IPS-18c (cell line): ENCODE data around the gene EXOC2.

Experiments used
- H3K4me3 ChIP-seq: 2 replicates; pipeline ENCODE4 v1.7.0; 2013; ENCODE audit warnings: low read depth, mild to moderate bottlenecking, low read length, moderate library complexity; ENCODE audit not compliant: insufficient read depth
- H3K9me3 ChIP-seq: one replicate; pipeline ENCODE4 v1.6.1; 2013; ENCODE audit warnings: mild to moderate bottlenecking, low read length, moderate library complexity; ENCODE audit not compliant: control insufficient read depth, insufficient read depth

The EXOC2 gene

DNA sequence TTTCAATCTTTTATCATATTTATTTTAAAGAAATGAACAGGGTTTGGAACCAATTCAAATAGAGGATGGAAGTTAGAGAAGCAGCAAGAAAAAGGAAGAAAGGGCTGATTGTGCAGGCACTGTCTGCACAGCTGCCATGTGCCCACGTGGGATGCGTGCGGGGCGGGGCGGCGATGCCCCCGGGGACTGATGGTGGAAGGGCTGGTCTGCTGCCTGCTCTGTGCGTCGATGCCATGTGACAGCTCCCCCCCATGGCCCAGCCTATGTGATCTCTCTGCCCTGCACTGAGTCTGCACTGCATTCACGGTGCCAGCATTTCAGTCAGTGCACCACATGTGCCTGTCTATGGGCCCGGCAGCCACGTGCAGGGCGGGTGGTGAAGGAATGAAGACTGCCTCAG, 205.0 kb downstream of the EXOC2 start:
- Histone ChIP-seq H3K9me3 (no peaks in the 10 kb centered on the region), H3K4me3 (no peak overlapping the region)

DNA sequence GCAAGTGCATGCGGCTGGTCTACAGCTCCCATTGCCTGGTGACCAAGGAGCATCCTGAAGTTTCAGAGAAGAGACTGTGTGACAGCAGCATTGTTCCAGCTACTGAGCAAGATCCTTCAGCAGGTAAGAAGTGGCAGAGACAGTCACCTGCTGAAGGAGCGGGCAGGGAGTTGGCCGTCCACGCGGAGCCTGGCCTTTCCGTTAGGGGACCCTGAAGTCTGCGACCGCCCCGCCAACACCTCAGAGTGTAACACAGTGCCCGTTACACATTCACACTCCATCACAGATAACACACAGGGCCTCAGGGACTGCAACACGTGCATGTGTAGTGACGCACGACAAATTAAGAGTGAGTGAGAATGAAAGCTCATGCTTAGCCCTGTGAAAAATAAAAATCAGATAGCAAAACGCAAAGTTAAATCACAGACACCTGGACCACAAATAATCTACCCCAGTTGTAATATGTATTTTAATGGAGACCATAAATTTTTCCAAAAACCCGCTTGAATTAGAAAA, 207.2 kb downstream of the EXOC2 start:
- Histone ChIP-seq H3K9me3 (no peaks in the 10 kb centered on the region), H3K4me3 (no peak overlapping the region)

DNA sequence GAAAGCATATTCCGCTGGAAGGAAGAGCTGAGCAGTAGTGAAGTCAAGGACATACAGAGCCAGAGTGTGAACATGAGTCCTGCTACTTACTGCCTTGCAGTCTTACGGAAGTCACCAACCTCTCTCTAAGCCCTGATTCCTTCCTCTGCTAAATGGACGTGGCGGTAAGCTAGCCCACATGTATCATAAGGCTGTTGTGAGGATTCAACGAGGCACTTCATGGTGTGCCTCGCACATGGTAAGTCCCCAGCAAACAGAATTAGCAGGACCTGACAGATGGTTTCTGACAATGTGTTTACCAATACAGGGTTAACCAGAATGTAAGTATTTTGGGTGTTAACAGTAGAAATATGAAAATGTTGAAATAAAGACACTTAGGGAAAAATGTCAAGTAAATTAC, 208.2 kb downstream of the EXOC2 start:
- H3K4me3 ChIP-seq: no peak overlapping the region

DNA sequence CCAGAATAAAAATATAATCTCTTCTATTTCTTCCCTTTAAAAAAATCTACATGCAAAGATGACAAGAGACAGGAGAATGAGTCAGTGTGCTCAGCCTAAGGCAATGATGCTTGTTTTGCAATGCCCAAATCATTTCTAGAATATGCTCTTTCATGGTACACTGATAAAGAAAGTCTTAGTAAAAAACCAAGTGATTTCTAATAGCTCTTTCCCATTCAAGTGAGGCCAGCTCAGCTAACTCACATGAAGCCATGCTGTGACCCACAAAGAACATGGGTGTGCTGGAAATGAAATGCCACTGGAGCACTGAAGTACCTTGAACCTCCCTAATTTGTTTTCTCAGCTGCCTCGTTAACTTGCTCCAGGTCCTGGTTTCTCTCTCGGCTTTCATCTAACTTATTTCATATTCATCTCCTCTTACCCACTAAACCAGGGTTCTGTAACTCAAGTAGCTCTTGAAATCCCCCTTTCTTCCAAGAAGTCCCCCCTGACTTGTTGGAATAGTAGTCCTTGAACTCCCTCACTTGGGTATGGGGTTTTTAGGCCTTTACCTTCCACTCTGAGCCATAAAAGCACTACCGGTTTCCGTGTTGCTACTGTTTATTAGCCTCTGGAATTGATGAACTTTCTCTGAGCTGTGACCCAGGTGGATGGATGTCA, 208.7 kb downstream of the EXOC2 start:
- H3K4me3 ChIP-seq: no peak overlapping the region
- H3K9me3 ChIP-seq: no peaks in the 10 kb centered on the region

More for the DNA sequence above, 208.2 kb downstream of the EXOC2 start:
- no peaks in the 10 kb centered on the region for H3K9me3 ChIP-seq

DNA sequence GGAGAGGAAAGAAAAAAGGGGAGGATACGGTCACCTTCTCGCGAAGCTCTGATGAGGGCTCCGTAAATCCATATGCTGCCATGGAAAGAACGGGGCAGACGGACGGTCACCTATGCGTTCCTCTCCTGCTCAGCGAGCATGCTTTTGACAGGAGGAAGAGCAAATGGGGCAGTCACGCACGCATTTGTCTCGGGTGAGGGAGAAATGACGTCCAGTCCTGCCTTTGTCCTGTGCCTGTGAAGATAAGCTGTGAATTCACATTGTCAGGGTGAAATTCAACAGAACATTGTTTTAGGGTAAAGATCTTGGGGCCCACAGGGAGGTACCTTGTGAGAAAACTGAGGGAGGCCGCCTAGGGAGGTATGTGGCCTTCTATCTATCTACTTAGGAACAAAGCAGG, 217.6 kb downstream of the EXOC2 start:
- Histone ChIP-seq H3K9me3 (no peaks in the 10 kb centered on the region), H3K4me3 (no peak overlapping the region)

DNA sequence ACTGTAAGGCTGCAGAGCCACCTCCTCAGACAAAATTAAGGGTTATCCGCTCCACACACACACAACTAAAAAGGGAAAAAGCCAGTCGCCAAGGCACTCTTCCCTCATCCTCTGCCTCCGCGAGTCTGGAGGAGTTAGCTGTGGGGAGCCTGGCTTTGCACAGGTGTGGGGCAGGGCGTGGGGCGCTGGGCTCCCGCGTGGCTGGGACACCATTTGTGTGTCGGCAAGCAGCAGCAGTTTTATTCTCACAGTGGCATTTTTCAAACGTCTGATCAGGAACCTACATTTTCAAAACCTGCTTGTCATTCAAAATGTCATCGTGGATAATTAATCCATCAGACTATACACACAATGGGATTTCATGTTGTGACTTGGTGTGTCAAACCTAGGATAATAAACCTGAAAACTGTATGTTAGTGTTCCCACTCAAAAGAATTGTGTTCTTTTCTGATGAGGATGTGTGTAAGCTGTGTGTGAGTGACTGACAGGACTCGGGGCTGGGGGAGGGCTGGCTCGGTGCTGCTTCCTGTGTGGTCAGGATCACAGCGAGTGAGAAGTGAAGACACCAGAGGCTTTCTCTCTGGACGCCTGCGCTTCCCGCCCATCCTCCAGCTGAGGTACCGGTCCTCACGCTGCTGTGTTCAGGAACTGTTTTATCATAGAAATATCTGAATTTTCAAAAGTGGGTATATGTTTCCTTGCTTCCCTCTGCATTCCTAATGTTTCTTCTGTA, 218.3 kb downstream of the EXOC2 start:
- H3K9me3 ChIP-seq: no peaks in the 10 kb centered on the region
- H3K4me3 ChIP-seq: no peak overlapping the region

DNA sequence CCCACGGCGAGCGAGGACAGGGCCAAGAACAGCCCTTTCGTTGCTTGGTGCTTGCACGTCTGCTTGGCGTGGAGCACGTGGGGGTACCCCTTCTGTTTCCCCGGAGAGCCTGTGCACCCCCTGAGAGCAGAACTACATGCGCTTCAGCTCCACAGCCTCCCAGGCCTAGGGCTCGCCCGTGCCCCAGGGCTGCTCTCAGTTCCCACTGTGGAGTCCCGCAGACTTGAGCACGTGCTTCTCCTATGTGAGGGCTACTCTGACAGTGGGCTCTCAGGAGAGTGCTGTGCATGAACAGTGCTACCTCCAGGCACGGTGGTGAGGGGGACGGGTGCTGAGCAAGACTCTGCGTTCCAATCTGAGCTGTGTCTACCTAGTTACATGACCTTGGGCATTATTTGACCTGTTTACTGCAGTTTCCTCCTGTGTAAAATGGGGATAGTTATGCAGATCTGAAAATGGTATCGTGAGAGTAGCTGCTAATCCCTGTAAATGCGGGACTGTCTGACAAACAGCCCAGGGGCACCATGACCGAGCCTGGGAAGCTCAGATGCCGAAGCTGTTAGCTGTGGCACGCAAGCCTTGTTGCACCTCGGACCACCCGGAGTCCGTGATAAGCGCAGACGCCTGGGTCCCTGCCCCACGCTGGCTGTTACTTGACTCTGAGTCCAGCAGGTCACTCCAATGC, 219.0 kb downstream of the EXOC2 start:
- H3K9me3 ChIP-seq: no peaks in the 10 kb centered on the region
- no peak overlapping the region for H3K4me3 ChIP-seq

DNA sequence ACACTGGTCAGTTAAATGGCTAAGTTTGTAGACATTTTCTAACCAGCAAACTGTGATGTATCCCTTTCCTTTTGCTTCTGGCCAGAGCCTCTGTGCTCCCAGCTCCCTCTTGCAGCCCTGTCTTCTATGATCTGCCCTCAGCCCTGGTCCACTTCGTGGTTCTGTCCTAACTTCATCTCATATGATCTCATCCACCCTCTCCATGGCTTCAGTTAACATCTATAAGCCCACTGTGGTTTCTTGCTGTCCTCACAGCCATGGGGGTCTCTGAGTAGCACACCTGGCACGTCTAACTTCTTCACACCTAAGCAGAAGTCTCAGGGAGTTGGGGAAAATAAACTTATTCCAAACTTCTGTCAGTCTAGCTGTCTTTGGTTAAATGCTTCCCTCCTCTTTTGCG, 219.6 kb downstream of the EXOC2 start:
- no peaks in the 10 kb centered on the region for H3K9me3 ChIP-seq

DNA sequence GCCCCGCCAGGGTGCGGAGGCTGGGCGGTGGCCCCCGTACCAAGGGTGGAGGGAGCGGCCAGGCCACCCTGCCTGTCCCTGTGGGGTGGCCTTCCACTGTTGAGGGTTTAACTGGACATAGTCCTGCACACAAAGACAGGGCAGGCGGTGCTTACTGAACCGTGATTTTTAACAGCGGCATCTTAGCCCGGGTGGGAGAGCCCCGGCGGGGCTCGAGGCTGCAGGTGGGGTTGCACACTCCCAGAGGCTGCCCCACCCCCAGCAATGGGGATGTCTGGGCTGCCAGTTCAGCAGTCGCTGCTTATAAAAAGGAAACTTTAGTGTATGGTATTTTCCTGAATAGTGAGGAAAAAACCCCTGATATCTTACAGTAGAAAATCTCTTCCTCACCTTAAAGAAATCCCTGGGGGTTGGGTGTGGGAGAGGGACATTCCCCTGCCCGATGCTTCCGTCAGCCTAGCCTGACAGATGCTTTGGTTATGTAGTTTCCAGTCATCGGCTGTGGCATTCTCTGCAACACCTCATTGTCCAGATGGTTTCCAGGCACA, 222.0 kb downstream of the EXOC2 start:
- Histone ChIP-seq H3K4me3 (no peak overlapping the region), H3K9me3 (peaks cover 4% of the 10 kb centered on the region)

More for the DNA sequence above, 219.6 kb downstream of the EXOC2 start:
- no peak overlapping the region for H3K4me3 ChIP-seq

DNA sequence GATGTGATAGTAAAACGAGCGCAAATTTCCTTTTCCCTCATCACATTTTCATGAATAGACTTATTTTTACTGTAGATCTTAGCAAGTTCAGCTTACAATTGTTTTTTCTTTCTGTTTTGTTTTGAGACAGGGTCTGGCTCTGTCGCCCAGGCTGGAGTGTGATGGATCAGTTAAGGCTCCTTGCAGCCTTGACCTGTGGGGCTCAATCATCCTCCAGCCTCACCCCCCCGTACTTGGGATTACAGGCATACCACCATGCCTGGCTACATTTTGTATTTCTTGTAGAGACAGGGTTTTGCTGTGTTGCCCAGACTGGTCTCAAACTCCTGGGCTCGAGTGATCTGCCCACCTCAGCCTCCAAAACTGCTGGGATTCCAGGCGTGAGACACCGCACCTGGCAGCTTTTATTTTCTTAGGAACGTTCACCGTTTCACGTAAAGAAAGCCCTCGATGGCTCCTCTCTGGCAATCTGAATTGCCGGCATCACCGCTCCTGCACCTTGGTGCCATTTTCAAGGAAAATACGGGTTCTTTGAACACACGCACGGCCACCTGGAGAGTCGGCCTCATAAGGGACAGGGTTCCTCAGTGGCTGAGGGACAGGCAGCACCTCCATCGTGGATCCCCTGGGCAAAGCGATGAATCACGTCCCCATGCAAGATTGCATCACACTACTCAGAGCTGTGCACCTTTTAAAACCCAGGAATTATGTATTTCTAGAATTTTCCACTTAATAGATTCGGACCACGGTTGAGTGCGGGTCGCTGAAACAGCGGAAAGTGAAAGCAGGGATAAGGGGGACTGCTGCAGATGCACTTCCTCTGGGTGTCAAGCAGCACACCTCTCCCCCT, 222.7 kb downstream of the EXOC2 start:
- no peak overlapping the region for H3K4me3 ChIP-seq

DNA sequence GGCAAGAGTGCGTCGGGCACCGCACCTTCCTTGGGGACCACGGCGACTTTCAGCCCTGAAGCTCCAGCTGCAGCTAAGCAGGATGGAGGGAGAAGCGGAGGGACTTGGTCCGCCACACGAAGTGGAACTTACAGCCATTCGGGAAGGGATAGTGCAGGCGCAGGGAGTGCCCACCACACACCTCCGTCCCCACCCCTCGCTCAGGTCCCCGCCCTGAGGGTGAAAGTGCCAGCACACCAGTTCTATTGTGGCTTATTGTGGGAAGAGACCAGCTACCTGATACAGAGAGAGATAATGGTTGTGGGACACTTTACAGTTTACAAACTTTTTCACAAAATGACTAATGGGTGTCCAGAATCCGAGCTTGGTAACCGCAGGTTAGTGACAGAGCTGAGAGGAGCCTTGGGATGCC, 225.3 kb downstream of the EXOC2 start:
- peaks cover 4% of the 10 kb centered on the region for H3K9me3 ChIP-seq
- H3K4me3 ChIP-seq: no peak overlapping the region

More for the DNA sequence above, 222.7 kb downstream of the EXOC2 start:
- H3K9me3 ChIP-seq: peaks cover 4% of the 10 kb centered on the region

DNA sequence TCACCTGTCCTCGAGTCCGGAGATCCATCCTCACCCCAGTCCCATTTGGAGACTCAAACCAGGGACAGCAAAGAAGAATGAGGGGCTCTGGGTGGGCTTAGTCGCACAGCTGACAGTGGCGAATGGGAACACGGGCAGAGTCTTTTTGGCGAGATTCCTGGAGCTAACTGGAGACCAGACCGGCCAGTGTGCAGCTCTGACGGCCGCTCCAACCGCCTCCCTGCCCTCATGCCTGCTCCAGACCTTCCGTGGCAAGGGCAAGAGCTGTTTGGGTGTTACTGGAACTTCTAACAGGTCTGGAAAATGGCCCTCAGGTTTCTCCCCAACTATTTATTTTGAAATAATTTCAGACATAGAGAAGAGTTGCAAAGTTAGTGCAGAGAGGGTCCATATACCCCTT, 225.8 kb downstream of the EXOC2 start:
- no peak overlapping the region for H3K4me3 ChIP-seq

DNA sequence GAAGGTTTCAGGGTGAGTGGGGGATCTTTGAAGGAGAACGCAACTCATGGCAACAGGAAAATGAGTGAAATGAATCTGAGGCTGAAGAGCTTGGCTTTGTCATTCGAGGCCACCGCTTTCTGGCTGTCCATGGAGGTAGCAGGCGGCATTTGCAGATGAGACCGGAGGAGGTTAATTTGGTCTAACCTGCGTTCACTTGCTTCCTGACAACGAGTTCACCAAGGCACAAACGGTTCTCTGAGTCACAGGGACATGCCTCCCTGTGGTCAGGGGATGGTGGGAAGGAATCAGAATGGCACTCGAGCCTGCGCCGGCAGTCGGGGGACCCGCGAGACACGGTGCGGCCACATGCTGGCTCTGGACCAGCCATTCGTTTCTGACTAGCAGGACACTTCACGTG, 226.4 kb downstream of the EXOC2 start:
- no peak overlapping the region for H3K4me3 ChIP-seq
- peaks cover 4% of the 10 kb centered on the region for H3K9me3 ChIP-seq

More for the DNA sequence above, 225.8 kb downstream of the EXOC2 start:
- peaks cover 4% of the 10 kb centered on the region for H3K9me3 ChIP-seq

DNA sequence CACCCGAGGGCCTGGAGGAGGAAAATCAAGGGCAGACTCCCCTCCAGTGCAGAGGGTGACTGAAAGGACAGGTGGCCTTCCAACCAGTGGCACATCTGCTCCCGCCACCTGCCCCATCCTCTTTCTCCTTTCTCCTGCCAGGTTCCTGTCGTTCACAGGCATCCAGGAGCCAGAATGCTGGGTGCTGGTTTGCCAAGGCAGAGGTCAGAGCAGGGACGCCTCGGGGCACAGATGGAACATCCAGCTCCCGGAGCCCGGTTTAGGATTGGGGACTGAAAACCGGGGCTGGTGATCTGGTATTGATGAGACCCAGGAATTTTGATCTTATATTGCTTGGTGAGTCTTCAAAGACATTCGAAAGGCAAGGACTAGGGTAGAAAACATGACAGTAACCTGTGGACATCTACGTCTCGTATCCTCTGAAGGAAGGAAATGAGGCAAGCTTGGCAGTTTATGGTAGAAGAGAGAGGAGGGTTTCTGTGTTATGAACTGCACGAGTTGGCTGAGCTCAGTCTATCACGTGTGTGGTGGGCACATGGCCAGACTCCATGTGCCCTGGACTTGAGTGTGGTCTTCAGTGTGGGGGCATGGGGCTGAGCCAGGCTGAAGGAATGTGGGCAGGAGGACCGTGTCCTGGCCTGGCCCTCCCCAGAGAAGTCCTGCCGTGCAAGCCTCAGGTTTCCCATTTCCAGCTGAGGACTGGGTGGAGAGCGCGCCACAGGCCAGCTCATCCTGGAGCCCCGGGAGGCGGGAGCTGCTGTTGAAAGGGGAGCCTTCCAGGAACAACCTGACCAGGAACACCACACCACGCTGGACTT, 227.2 kb downstream of the EXOC2 start:
- no peak overlapping the region for H3K4me3 ChIP-seq
- peaks cover 4% of the 10 kb centered on the region for H3K9me3 ChIP-seq

DNA sequence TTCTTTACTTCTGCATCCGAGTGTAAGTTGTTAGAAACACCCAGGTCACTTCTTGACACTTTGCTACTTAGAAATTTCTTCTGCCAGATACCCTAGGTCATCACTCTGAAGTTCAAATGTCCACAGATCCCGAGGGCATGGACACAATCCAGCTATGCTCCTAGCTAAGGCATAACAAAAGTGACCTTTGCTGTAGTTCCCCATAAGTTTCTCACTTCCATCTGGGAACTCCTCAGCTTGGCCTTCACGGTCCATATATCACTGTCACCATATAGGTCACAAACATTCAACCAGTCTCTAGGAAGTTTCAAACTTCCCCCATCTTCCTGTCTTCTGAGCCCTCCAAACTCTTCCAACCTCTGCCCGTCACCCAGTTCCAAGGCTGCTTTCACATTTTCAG, 236.1 kb downstream of the EXOC2 start:
- Histone ChIP-seq H3K4me3 (no peak overlapping the region), H3K9me3 (no peaks in the 10 kb centered on the region)

DNA sequence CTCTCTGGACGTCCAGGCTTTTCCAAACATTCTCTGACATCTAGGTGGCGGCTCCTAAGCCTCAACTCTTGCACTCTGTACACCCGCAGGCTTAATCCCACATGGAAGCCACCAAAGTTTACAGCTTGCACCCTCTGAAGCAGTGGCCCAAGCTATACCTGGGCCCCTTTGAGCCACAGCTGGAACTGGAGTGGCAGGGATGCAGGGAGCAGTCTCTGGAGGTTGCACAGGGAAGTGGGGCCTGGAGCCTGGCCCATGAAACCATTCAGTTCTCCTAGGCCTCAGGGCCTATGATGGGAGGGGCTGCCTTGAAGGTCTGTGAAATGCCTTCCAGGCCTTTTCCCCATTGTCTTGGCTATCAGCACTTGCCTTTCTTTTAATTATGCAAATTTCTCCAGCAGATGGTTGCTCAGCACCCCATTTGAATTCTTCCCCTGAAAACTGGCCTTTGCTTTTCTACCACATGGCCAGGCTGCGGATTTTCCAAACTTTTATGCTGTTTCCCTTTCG, 236.5 kb downstream of the EXOC2 start:
- Histone ChIP-seq H3K4me3 (no peak overlapping the region), H3K9me3 (no peaks in the 10 kb centered on the region)
